HepG2 (cell line): ENCODE measurements around the gene GGNBP2. TPM values are rescaled to one million over a fixed set of nuclear protein-coding genes. Genes with fewer than 3 reads are reported as not detected.

Experiments
- ETV6 ChIP-seq: sonication (generic); formaldehyde crosslinking; conservative IDR thresholded peaks from 2 replicates; pipeline ENCODE4 v1.4.0; 2020; ENCODE audit warnings: missing genetic modification reagents
- HDAC2 ChIP-seq: sonication (generic); formaldehyde crosslinking; IDR thresholded peaks from 2 replicates; pipeline ENCODE4 v1.4.0; 2020; ENCODE audit warnings: missing genetic modification reagents
- THRA ChIP-seq: sonication (generic); formaldehyde crosslinking; IDR thresholded peaks from 2 replicates; pipeline ENCODE4 v1.4.0; 2020; ENCODE audit warnings: missing genetic modification reagents, borderline replicate concordance
- ZBTB46 ChIP-seq: sonication (generic); formaldehyde crosslinking; IDR thresholded peaks from 2 replicates; pipeline ENCODE4 v1.4.0; 2020; ENCODE audit warnings: mild to moderate bottlenecking, missing genetic modification reagents, borderline replicate concordance
- ZFP36L2 ChIP-seq: sonication (generic); formaldehyde crosslinking; IDR thresholded peaks from 2 replicates; pipeline ENCODE4 v1.4.0; 2020; ENCODE audit warnings: missing genetic modification reagents
- ZNF256 ChIP-seq: sonication (generic); formaldehyde crosslinking; conservative IDR thresholded peaks from 2 replicates; pipeline ENCODE4 v1.4.0; 2020; ENCODE audit warnings: missing genetic modification reagents
- ZNF296 ChIP-seq: sonication (generic); formaldehyde crosslinking; conservative IDR thresholded peaks from 2 replicates; pipeline ENCODE4 v1.5.0; 2020; ENCODE audit warnings: mild to moderate bottlenecking, missing genetic modification reagents
- ZNF350 ChIP-seq: sonication (generic); formaldehyde crosslinking; IDR thresholded peaks from 2 replicates; pipeline ENCODE4 v1.4.0; 2020; ENCODE audit warnings: mild to moderate bottlenecking, low read depth, missing genetic modification reagents, borderline replicate concordance
- ZNF597 ChIP-seq: sonication (generic); formaldehyde crosslinking; IDR thresholded peaks from 2 replicates; pipeline ENCODE4 v1.5.0; 2020; ENCODE audit warnings: missing genetic modification reagents
- polyA plus RNA-seq, 8 experiments: library from polyadenylated mRNA; depleted of rRNA in 3 of 8; stranded (reverse) in 7 of 8; unstranded in 1 of 8; fragments of >200 nt; fragmentation: Illumina TruSeq in 4 of 8; extraction: Trizol in 4 of 8; gene quantifications; 2 replicates each; pipeline versions ENCODE4 v1.2.1 to v1.2.3, GENCODE V29; 2011 to 2016; ENCODE audit warnings: low read depth in 4 of 8, missing spikeins in 1 of 8, mixed read lengths in 1 of 8; ENCODE audit not compliant: insufficient read depth in 1 of 8
- total RNA-seq, 5 experiments: library from RNA; depleted of rRNA; stranded (reverse); fragments of >200 nt; fragmentation: Illumina TruSeq; extraction: Trizol; gene quantifications; 2 replicates each; pipeline ENCODE4 v1.2.3, GENCODE V29; 2016; ENCODE audit warnings: low read depth in 1 of 5
- TF ChIP-seq, protein P1 (sequence below): sonication (generic); formaldehyde crosslinking; IDR thresholded peaks from 2 replicates; pipeline ENCODE4 v1.8.0; 2022; ENCODE audit warnings: mild to moderate bottlenecking, missing genetic modification reagents, moderate library complexity
- TF ChIP-seq, protein P2 (sequence below), 2 experiments: fragments of 450-650 bp in 1 of 2; sonication (generic) in 1 of 2; formaldehyde crosslinking; IDR thresholded peaks; 2 replicates each; pipeline versions ENCODE4 v1.5.0 to v1.8.0; 2020 to 2022; ENCODE audit warnings: mild to moderate bottlenecking in 1 of 2, missing genetic modification reagents in 1 of 2
- TF ChIP-seq, protein P3 (sequence below): sonication (generic); formaldehyde crosslinking; IDR thresholded peaks from 2 replicates; pipeline ENCODE4 v1.4.0; 2020; ENCODE audit warnings: mild to moderate bottlenecking, low read depth, missing genetic modification reagents
- TF ChIP-seq, protein P4 (sequence below): sonication (generic); formaldehyde crosslinking; IDR thresholded peaks from 2 replicates; pipeline ENCODE4 v1.9.0; 2021; ENCODE audit warnings: mild to moderate bottlenecking, missing genetic modification reagents

The GGNBP2 gene
- total and polyA plus RNA-seq, 2 of the 13 experiments (the other 11 are each of a cell fraction or from before 2014, with no cell fraction given): 53.3 to 84.2 TPM

DNA sequence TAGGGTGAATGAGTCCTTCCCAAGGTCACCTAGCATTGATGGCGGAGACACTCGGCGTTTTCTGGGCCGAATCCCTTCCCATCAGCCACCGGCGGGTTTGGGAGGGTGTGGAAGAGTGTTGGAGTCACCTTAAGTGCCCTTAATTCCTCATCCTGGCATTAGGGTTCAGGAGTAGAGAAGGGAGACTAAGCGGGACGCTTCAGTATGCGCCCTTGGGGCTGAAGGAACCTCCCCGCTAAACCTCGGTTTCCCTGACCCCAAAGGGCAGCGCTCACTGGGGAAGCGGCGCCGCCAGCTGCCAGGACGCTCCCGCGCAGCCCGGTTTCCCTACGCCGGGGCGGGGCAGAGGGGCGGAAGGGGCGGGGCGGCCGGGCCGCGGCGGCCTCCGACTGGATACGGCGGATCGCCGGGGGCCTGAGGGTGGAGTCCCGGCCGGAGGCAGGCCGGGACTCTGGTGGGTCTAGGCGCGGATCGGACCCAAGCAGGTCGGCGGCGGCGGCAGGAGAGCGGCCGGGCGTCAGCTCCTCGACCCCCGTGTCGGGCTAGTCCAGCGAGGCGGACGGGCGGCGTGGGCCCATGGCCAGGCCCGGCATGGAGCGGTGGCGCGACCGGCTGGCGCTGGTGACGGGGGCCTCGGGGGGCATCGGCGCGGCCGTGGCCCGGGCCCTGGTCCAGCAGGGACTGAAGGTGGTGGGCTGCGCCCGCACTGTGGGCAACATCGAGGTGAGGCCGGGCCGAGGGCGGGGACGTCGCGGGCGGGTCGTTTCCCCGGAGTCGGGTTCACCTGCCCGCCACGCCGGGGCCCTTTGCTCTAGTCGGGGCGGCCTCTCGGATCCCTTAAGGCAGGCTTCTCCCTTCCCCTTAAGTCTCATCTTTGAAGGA lies 47.0 kb downstream of the GGNBP2 start, which contains the start of gene DHRS11 (continued):
- TF ChIP-seq, protein P1, sequence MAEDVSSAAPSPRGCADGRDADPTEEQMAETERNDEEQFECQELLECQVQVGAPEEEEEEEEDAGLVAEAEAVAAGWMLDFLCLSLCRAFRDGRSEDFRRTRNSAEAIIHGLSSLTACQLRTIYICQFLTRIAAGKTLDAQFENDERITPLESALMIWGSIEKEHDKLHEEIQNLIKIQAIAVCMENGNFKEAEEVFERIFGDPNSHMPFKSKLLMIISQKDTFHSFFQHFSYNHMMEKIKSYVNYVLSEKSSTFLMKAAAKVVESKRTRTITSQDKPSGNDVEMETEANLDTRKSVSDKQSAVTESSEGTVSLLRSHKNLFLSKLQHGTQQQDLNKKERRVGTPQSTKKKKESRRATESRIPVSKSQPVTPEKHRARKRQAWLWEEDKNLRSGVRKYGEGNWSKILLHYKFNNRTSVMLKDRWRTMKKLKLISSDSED (CRISPR knock-in tag): no peak
- TF ChIP-seq ZNF597 (CRISPR knock-in tag) (no peak), THRA (CRISPR knock-in tag) (no peak), ZNF350 (no peak), ZFP36L2 (no peak), ZBTB46 (CRISPR knock-in tag) (no peak), ZNF256 (CRISPR knock-in tag) (0 out of 2 replicates have a peak, but pooled peaks have one; percentile 44), HDAC2 (CRISPR knock-in tag) (0 out of 2 replicates have a peak, but pooled peaks have one; percentile 3), ZNF296 (no peak), ETV6 (no peak)
- TF ChIP-seq, protein P2, sequence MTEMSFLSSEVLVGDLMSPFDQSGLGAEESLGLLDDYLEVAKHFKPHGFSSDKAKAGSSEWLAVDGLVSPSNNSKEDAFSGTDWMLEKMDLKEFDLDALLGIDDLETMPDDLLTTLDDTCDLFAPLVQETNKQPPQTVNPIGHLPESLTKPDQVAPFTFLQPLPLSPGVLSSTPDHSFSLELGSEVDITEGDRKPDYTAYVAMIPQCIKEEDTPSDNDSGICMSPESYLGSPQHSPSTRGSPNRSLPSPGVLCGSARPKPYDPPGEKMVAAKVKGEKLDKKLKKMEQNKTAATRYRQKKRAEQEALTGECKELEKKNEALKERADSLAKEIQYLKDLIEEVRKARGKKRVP (CRISPR knock-in tag; IDR thresholded peaks at IDR 0.05): no peak
- TF ChIP-seq, protein P3, sequence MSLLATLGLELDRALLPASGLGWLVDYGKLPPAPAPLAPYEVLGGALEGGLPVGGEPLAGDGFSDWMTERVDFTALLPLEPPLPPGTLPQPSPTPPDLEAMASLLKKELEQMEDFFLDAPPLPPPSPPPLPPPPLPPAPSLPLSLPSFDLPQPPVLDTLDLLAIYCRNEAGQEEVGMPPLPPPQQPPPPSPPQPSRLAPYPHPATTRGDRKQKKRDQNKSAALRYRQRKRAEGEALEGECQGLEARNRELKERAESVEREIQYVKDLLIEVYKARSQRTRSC: no peak
- TF ChIP-seq, protein P4, sequence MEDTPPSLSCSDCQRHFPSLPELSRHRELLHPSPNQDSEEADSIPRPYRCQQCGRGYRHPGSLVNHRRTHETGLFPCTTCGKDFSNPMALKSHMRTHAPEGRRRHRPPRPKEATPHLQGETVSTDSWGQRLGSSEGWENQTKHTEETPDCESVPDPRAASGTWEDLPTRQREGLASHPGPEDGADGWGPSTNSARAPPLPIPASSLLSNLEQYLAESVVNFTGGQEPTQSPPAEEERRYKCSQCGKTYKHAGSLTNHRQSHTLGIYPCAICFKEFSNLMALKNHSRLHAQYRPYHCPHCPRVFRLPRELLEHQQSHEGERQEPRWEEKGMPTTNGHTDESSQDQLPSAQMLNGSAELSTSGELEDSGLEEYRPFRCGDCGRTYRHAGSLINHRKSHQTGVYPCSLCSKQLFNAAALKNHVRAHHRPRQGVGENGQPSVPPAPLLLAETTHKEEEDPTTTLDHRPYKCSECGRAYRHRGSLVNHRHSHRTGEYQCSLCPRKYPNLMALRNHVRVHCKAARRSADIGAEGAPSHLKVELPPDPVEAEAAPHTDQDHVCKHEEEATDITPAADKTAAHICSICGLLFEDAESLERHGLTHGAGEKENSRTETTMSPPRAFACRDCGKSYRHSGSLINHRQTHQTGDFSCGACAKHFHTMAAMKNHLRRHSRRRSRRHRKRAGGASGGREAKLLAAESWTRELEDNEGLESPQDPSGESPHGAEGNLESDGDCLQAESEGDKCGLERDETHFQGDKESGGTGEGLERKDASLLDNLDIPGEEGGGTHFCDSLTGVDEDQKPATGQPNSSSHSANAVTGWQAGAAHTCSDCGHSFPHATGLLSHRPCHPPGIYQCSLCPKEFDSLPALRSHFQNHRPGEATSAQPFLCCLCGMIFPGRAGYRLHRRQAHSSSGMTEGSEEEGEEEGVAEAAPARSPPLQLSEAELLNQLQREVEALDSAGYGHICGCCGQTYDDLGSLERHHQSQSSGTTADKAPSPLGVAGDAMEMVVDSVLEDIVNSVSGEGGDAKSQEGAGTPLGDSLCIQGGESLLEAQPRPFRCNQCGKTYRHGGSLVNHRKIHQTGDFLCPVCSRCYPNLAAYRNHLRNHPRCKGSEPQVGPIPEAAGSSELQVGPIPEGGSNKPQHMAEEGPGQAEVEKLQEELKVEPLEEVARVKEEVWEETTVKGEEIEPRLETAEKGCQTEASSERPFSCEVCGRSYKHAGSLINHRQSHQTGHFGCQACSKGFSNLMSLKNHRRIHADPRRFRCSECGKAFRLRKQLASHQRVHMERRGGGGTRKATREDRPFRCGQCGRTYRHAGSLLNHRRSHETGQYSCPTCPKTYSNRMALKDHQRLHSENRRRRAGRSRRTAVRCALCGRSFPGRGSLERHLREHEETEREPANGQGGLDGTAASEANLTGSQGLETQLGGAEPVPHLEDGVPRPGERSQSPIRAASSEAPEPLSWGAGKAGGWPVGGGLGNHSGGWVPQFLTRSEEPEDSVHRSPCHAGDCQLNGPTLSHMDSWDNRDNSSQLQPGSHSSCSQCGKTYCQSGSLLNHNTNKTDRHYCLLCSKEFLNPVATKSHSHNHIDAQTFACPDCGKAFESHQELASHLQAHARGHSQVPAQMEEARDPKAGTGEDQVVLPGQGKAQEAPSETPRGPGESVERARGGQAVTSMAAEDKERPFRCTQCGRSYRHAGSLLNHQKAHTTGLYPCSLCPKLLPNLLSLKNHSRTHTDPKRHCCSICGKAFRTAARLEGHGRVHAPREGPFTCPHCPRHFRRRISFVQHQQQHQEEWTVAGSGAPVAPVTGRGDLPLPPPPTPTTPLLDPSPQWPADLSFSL (CRISPR knock-in tag): no peak
